GM13977 (cell line): ENCODE results near the gene THRB.

Experiments
- DNase-seq: peaks from one replicate; pipeline ENCODE4 v3.0.0; 2012; ENCODE audit warnings: low spot score
- CTCF ChIP-seq: IDR thresholded peaks from 2 replicates; pipeline ENCODE4 v1.5.1; 2012; ENCODE audit warnings: mild to moderate bottlenecking, control low read depth; ENCODE audit not compliant: insufficient read depth; ENCODE audit errors: extremely low read depth, missing control alignments
- in situ Hi-C: fragments of 300-500 bp; cut with MboI; formaldehyde crosslinking; loops from one replicate; pipeline ENCODE4 v1.12.0; 2022; ENCODE audit warnings: low sequenced_read_pairs, low pct_unique_long_range_greater_than_20kb, mixed read lengths, inconsistent platforms; ENCODE audit not compliant: unreplicated experiment

Gene THRB

DNA sequence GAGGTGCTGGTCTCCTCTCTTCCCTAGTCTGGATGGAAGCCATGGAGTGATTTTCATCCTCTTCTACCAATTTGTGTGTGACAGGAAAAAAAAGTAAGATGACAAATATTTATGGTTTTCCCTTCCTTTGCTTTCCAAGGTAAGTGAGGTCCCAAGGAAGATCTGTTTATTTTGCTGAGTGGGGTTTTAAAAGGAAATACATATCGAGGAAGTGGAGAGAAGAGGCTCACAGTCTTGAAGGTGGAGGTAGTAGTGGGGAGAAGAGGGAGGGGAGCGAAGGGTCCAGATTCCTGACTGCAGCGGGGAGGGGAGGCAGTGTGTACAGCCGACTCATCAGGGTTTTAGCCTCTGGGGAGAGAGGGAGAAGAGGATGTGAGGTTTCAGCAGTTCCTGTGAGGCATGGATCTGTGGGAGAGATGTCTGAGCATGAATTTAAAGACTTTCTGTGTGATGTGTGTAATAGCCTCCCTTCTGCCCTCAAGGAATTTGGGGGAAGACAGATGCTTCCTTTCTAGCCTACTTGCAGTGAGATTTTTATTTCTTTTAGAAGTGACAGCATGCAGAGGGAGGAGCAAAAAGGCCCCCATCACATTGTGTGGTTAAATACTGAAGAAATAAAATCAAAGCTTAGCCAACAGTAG lies 272.4 kb downstream of the THRB start:
- no peak for DNase-seq
- in situ Hi-C loops, result no loop called here
- TF ChIP-seq CTCF, result no peak

DNA sequence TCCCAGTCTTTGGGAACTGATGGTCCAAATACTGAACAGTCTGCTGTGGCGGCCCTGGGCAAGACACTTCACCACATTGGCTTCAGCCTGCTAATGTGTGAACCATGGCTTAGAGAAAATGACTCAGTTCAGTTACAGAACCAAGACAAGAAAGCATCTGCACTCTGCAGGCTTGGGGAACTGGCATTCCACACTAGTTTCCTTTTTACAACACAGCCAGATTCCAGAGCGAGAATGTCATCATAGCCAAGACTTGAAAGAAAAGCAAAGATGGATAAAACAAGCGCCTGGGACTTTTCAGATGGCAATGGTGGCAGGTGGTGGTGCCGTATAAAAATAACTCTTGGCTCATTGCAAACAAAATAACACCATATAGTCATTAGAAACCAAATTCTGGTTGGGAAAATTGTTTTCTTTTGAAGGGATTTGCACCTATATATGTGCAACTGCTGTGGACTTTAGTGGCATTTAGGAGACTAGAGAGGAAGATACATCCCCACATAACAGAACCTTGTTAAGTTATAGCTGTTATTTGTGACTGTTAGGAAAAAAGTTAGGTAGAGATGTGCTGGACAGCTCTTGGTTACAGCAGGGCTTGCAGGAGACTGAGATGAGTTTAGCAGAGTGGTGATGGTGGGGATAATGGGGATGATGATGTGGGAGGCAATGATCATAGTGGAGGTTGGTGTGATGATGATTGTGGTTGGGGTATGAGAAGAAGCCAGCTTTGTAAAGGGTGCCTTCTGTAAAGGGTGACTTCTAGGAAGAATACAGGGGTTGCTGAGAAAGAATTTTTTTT lies 273.6 kb downstream of the THRB start:
- in situ Hi-C loops, result no loop called here
- no peak for DNase-seq
- no peak for TF ChIP-seq CTCF

GRCh38 chr3:24215502-24215901 lies 279.1 kb downstream of the THRB start:
- in situ Hi-C loops, result no loop called here
- no peak for TF ChIP-seq CTCF
- DNase-seq, result no peak

DNA sequence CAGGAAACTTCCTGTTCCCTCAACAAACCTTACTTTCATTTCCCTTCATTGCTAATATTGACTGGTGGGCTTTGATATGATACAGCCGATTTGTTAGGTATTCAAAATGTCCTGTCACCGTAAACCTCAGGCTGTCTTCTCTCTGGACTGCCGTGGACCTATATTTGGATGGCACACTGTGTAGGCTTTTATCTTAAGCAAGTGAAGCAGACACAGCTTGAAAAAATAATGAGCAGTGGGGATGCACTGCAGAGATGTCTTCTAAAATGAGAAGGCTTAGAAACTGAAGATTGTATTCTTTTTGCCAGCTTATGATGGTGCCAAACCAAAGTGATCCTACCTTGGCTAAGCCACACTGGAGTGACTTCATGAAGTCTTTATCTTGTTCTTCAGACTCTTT lies 283.3 kb downstream of the THRB start:
- no peak for TF ChIP-seq CTCF
- no peak for DNase-seq
- in situ Hi-C loops, result no loop called here

DNA sequence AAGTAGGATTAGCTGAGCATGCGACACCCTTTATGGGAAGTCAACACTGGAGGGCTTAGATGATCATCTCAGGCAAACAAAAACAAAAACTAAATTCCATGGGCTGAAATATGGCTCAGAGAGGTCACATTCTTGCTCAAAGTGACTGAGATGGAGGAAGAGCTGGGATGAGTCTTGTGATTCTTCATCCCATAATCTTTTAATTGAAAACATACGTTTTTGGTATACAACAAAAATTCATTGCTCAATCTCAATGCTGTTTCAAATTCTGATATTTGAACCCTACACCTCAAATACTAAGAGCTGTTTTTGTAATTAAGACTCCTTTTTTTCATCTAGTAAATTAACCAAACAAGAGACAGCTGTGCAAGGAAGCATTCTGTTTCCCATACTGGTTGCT lies 292.6 kb downstream of the THRB start:
- in situ Hi-C loops, result no loop called here
- DNase-seq, result no peak
- TF ChIP-seq CTCF, result no peak

DNA sequence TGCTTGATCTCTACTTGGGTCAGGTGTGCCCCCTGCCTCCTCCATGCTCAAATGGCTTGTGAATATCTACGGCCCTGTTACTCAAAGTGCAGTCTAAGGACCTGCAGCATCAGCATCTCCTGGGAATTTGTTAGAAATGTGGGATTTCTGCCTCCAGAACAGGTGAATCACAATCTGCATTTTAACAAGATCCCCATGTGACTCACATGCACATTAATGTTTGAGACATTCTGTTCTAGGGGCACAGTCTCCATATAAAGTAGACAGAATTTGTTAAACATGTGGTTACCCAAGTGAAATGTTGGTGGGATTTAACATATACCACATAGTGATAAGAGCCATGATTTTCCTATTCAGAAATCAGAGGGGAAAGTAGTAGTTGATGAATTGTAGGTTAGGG lies 293.3 kb downstream of the THRB start:
- no peak for DNase-seq
- in situ Hi-C loops, result no loop called here
- TF ChIP-seq CTCF, result no peak
